Measurements from ENCODE around the gene ANXA11. TPM values are rescaled to one million over a fixed set of nuclear protein-coding genes. Genes with fewer than 3 reads are reported as not detected.

Gene ANXA11
- total RNA-seq, 1 experiment from 2014 or later, result 93.8 TPM

DNA sequence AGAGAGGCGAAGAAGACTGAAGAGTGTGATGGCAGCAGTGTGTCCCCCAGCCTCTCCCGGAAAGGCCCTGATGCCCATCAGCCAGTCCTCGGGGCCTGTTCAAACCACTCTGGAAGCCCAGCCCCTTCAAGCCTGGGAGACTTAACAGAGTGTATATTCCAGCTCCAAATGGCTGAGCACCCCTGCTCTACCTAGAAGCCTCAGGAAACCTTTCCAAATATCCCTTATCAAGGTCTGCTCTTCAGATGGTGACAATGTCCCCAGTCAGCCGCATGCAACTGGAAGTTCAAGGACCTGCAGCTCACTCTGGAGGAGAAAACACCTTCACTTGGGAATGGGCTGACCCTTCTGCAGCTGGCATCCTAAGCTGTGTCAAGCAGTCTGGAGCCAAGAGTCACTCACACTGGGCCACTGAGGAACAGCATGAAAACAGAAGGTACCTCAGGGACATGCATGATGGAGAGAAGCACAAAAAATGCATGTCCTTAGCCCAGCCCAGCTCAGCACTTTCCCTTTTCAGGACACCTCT is 10.2 kb downstream of the ANXA11 start:
- ChIA-PET CTCF (interaction anchor here (0.7 to 1.4 kb wide), 4 partner anchors 9 to 37 kb away, joined by 3 to 4 read pairs (median 3); no protein-coding TSS in a partner anchor), POLR2A (interaction anchor here (1.0 to 2.1 kb wide), 2 partner anchors 10 to 20 kb away, joined by 3 to 14 read pairs; partner anchors contain the start of gene ANXA11)
- DNase-seq (ENCODE audit: unreplicated experiment), result no peak
- Mint-ChIP-seq H3K4me1 (ENCODE audit: insufficient read depth, unreplicated experiment) (peaks cover 34% of the 10 kb centered on the region), H3K9me3 (ENCODE audit: unreplicated experiment) (peaks cover 9% of the 10 kb centered on the region), H3K36me3 (ENCODE audit: insufficient read depth, unreplicated experiment) (peaks cover 13% of the 10 kb centered on the region), H3K4me3 (ENCODE audit: unreplicated experiment) (no peak overlapping the region), H3K27me3 (ENCODE audit: insufficient read depth, unreplicated experiment) (no peaks in the 10 kb centered on the region), H3K27ac (ENCODE audit: low read depth, unreplicated experiment) (peak overlapping the region; percentile 1)
- TF ChIP-seq, protein P1, sequence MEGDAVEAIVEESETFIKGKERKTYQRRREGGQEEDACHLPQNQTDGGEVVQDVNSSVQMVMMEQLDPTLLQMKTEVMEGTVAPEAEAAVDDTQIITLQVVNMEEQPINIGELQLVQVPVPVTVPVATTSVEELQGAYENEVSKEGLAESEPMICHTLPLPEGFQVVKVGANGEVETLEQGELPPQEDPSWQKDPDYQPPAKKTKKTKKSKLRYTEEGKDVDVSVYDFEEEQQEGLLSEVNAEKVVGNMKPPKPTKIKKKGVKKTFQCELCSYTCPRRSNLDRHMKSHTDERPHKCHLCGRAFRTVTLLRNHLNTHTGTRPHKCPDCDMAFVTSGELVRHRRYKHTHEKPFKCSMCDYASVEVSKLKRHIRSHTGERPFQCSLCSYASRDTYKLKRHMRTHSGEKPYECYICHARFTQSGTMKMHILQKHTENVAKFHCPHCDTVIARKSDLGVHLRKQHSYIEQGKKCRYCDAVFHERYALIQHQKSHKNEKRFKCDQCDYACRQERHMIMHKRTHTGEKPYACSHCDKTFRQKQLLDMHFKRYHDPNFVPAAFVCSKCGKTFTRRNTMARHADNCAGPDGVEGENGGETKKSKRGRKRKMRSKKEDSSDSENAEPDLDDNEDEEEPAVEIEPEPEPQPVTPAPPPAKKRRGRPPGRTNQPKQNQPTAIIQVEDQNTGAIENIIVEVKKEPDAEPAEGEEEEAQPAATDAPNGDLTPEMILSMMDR (IDR thresholded peaks at IDR 0.05; ENCODE audit: unreplicated experiment), result no peak
- no TSS peak for BruUV-seq (replicated peaks)
- intact Hi-C loops (cut with micrococcal nuclease), result no loop called here

DNA sequence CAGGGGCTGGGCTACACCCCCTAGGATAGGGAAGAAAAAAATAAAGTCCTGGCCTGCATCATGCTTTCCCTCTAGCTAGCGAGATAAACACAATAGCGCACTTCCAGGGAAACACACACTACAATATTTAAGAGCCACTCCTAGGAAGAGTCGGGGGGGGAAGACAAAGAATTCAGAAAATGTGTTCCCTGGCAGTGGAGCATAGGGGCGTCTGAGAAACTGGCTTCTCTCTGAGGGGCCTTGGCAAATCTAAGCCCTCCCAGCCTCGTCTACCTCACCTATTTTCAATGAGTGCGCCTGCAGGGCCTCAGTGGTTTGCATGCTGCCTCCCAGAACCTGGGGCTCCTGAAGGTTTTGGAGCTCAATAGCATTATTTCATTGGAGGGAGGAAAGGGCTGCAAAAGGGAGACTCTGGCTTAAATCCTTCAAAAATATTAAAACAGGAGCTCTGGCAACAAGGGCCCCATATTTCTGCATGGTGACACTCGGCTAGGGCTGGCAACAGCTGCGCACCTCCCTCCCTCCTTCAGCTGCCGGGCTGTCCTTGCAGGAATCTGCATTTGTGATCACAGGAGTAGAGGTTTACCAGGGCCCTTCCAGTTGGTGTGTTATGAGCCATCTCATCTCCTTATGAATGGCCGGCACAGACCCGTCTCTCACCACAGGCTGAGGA is 10.8 kb downstream of the ANXA11 start:
- Mint-ChIP-seq H3K27ac (ENCODE audit: low read depth, unreplicated experiment) (no peak overlapping the region), H3K27me3 (ENCODE audit: insufficient read depth, unreplicated experiment) (no peaks in the 10 kb centered on the region), H3K9me3 (ENCODE audit: unreplicated experiment) (peaks cover 9% of the 10 kb centered on the region), H3K4me1 (ENCODE audit: insufficient read depth, unreplicated experiment) (peaks cover 34% of the 10 kb centered on the region), H3K4me3 (ENCODE audit: unreplicated experiment) (no peak overlapping the region), H3K36me3 (ENCODE audit: insufficient read depth, unreplicated experiment) (peaks cover 13% of the 10 kb centered on the region)
- TF ChIP-seq, protein P1 (IDR thresholded peaks at IDR 0.05; ENCODE audit: unreplicated experiment), result no peak
- intact Hi-C loops (cut with micrococcal nuclease), result no loop called here
- DNase-seq (ENCODE audit: unreplicated experiment), result no peak
- CTCF ChIA-PET, result interaction anchor here (0.7 to 1.4 kb wide), 5 partner anchors 10 to 43 kb away, joined by 3 to 4 read pairs (median 3); no protein-coding TSS in a partner anchor
- POLR2A ChIA-PET, result interaction anchor here (1.0 to 2.1 kb wide), 2 partner anchors 11 to 19 kb away, joined by 3 to 14 read pairs; partner anchors contain the start of gene ANXA11
- BruUV-seq (replicated peaks), result no TSS peak

DNA sequence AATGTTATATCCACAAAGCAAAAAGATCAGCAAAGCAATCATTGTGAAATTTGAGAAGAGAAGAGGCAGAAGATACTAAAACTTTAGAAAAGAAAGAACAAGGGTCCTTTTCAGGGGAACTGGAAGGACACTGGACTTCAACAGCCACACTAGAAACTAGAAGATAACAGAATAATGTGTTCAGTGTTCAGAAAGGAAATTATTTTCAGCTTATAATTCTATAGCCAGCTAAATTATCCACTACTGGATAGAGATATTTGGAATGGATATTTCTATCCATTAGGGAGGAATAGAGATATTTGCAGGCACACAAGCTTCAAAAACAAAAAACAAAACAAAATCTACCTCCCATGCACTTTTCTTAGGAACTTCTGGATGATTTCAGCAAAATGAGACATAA is 12.8 kb downstream of the ANXA11 start:
- intact Hi-C loops (cut with micrococcal nuclease), result no loop called here
- BruUV-seq (replicated peaks), result no TSS peak
- no peaks in the 10 kb centered on the region for H3K27me3 Mint-ChIP-seq (ENCODE audit: insufficient read depth, unreplicated experiment)
- H3K27ac Mint-ChIP-seq (ENCODE audit: low read depth, unreplicated experiment), result no peak overlapping the region
- TF ChIP-seq, protein P1 (IDR thresholded peaks at IDR 0.05; ENCODE audit: unreplicated experiment), result no peak
- no peak for DNase-seq (ENCODE audit: unreplicated experiment)
- H3K36me3 Mint-ChIP-seq (ENCODE audit: insufficient read depth, unreplicated experiment), result peaks cover 13% of the 10 kb centered on the region
- ChIA-PET POLR2A (interaction anchor here (2.4 kb wide), 1 partner anchor 11 kb away, joined by 16 read pairs; no protein-coding TSS in a partner anchor), CTCF (interaction anchor here (0.7 kb wide), 1 partner anchor 48 kb away, joined by 3 read pairs; no protein-coding TSS in a partner anchor)
- peaks cover 9% of the 10 kb centered on the region for H3K9me3 Mint-ChIP-seq (ENCODE audit: unreplicated experiment)
- no peak overlapping the region for H3K4me3 Mint-ChIP-seq (ENCODE audit: unreplicated experiment)
- peaks cover 35% of the 10 kb centered on the region for H3K4me1 Mint-ChIP-seq (ENCODE audit: insufficient read depth, unreplicated experiment)

DNA sequence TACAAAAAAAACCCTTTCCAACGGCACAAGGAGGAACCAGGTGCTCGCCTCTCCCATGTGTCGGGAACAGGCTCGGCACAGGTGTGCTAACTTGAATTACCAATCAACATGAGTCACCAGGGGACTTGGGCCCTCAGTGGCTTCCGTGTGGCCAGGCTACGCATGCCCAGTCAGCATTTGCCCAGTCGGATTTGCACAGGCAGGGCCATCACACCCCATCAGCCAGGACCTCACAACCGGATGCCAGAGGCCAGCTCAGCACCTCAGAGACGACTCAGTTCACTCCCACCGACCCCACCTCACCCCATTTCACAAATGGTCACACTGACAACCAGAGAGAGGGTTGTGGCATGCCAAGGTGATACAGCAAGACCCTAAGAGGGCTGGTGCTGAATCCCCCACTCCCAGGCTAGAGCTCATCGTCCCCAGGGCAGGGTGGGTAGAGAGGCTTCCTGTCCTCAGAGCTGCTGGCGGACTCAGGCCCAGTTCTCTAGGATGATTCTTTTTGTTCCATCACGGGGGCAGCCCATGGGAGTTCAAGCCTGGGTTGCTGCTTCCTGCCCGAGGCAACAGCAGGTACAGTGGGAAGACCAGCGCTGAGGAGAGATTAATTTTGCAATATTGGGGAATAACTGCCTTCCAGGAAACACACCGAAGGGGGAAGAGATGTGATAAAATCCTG is 13.6 kb downstream of the ANXA11 start:
- H3K9me3 Mint-ChIP-seq (ENCODE audit: unreplicated experiment), result peaks cover 9% of the 10 kb centered on the region

More for the DNA sequence above, 13.6 kb downstream of the ANXA11 start:
- CTCF ChIA-PET, result interaction anchor here (0.6 to 1.3 kb wide), 4 partner anchors 24 to 309 kb away, joined by 3 to 6 read pairs (median 4); no protein-coding TSS in a partner anchor
- Mint-ChIP-seq H3K36me3 (ENCODE audit: insufficient read depth, unreplicated experiment) (peaks cover 13% of the 10 kb centered on the region), H3K4me1 (ENCODE audit: insufficient read depth, unreplicated experiment) (peaks cover 27% of the 10 kb centered on the region), H3K27ac (ENCODE audit: low read depth, unreplicated experiment) (no peak overlapping the region), H3K27me3 (ENCODE audit: insufficient read depth, unreplicated experiment) (no peaks in the 10 kb centered on the region), H3K4me3 (ENCODE audit: unreplicated experiment) (no peak overlapping the region)
- TF ChIP-seq, protein P1 (IDR thresholded peaks at IDR 0.05; ENCODE audit: unreplicated experiment), result no peak
- intact Hi-C loops (cut with micrococcal nuclease), result no loop called here
- no TSS peak for BruUV-seq (replicated peaks)
- POLR2A ChIA-PET, result interaction anchor here (2.4 kb wide), 1 partner anchor 12 kb away, joined by 16 read pairs; no protein-coding TSS in a partner anchor
- peak; percentile 83 for DNase-seq (ENCODE audit: unreplicated experiment)
